ENCODE results near the gene EPHX1.

EPHX1 gene

DNA sequence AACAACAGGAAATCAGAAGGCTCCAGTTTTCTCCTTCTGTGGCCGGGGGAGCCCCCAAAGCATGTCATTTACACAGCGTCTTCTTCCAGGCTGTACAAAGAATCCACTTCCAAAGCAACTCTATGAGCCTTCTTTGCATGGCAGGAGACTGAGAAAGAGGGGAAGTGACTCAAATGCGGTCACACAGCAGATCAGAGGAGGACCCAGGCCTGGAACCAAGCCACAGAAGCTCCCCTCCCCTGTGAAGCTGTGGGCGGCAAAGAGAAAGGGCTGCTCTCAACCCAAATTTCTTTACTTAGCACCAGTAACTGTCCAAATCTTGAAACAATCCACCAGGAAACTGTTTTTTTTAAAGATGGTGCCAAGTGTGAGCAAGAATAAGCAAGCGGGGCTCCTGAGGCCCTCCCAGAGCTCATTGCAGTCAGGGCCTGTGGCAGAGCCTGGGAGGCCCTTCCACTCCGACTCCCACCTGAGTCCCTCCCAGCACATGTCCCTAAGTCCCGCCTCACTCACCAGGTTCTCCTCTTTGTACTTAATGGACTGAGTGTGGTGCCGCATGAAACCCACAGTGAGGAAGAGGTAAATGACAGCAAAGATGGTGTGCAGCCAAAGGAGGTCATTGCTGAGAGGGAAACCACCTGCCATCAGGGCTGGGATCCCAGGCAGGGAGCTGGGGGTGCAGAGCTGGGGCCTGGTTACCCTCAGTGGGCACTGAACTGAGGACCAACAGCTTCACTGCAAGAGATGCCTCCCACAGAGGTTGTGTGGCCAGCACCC lies 56.3 kb downstream of the EPHX1 start:
- DNase-seq = no peak

GRCh38 chr1:225866981-225867380 lies 57.1 kb downstream of the EPHX1 start:
- DNase-seq = no peak

DNA sequence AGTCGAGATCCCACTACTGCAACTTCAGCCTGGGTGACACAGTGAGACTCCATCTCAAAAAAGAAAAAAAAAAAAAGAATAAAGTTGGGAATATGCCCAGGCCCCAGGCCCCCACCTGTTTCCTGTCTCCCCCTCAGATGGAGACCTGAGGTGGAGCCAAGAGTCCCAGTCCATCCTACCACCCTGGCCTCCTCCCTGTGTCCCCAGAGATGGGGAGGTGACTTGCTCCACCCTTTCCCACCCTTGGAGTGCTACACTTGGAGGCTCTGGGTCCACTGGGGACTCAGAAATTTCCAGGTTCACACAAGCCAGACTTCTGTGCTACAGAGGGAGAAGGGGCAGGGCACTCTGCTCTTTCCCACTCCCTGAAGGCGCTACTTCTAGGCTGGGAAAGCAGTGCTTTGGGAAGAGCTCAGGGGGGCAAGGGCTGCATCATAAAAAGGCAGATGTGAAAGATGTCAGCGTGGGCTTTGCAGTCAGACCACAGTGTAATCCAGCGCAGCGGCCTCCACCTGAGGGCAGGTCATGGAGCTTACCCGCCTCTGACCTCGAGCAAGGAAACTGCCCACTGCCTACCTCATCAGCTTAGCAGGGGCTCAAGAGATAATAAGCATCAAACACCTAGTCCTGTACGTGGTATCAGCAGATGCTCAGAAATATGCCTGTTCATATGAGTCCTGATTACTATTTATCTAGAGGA lies 58.9 kb downstream of the EPHX1 start:
- DNase-seq = no peak

DNA sequence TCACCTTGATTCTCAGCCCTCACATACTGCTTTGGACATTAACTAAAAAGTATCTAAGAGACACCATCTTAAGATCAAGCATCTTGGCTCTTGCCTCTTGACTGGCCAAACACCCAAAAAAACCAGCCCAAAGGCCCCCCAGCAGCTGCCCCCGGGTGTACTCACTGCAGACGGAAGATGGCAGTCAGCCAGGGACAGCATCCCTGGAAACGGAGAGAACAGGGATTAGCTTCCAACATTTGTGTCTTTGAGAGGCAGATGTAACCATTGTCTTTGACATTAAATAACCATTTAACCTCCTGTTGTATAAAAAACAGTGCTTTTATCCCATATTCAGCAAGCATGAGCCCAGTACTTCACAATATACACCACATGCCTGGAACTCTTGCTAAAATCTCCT lies 61.0 kb downstream of the EPHX1 start:
- no peak for DNase-seq

- no peak for DNase-seq
Measured at GRCh38 chr1:225871359-225872074, 61.6 kb downstream of the EPHX1 start.

DNA sequence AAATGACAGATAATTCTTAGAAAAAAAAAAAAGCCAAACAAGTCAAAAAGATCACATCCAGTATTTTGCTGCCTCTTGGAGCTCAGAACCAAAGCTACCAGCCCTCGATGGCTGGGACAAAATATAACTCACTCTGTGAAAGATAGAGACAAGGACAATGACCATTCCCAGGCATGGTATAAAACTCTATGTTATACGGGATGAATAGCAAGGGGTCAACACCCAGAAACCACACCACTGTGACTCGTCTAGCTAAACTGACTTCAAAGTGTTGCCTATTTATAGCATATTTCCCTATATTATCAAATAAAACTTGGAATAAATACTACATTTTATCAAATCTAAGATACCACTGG lies 62.1 kb downstream of the EPHX1 start:
- DNase-seq = no peak

DNA sequence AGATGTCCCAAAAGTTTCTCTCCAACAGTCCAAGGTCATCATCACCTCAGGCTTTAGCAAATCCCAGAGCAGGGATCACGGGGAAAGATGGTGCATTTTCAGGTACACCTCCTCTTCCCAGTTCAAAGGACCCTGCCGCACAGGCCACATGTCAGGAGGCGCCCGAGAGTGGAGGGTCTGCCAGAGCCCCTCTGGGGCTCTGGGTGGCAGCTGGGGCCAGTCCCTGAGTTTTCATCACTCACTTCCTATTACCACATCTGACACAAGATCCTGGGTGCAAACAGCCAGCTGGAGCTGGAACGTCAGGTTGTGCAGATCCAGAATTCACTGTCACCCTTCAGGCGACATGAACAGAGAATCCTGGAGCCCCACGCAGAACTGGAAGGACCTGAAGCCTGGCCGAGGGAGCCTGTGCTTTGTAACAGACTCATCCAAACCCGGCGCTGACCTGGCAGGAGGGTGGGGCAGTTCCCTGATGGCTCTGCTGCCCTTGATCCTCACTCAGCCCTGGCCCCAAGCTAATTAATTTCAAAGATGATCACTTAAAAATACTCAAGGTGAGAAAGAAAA lies 63.4 kb downstream of the EPHX1 start:
- DNase-seq = no peak

GRCh38 chr1:225874431-225874830 lies 64.5 kb downstream of the EPHX1 start:
- no peak for DNase-seq

GRCh38 chr1:225875044-225875815 lies 65.3 kb downstream of the EPHX1 start:
- DNase-seq = no peak

- no peak for DNase-seq
Measured at GRCh38 chr1:225876900-225877510, 67.1 kb downstream of the EPHX1 start.

- no peak for DNase-seq
Measured at GRCh38 chr1:225877580-225877979, 67.7 kb downstream of the EPHX1 start.

- no peak for DNase-seq
Measured at GRCh38 chr1:225878282-225878681, 68.4 kb downstream of the EPHX1 start.

DNA sequence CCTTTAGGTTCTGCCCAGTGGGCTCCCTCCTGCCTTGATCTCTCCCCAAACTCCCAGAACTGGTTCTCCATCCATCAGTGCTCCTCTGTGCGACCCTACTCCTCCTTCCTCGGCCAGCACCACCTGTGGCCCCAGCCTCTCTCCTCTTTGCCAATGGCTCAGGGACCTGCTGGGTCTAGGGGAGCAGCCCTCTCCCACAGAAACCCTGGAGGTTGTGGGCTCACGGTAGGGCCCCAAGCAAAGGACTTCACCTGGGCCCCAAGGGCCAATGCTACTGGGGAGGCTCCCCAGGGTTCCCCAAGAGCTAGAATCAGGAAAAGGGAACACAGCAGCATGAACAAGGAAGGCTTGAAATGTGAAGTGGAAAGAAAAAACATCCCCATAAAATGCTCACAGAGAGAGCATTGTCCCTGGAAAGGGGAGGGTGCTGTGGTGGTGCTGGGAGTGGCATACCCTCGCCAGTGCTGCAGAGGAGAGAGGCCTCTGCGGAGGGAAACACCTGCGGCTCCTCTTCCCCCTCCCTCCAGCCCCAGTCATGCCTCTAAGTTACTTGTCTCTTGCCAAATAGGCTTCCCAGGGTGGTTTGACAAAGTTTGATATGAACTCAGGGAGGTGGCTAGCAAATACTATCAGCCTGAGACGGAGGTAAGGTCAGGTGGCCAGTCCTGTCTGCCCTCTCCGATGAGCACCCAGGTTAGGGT lies 69.7 kb downstream of the EPHX1 start:
- DNase-seq = peak; percentile 31

- DNase-seq = peak; percentile 26
Measured at GRCh38 chr1:225880222-225880588, 70.3 kb downstream of the EPHX1 start.

DNA sequence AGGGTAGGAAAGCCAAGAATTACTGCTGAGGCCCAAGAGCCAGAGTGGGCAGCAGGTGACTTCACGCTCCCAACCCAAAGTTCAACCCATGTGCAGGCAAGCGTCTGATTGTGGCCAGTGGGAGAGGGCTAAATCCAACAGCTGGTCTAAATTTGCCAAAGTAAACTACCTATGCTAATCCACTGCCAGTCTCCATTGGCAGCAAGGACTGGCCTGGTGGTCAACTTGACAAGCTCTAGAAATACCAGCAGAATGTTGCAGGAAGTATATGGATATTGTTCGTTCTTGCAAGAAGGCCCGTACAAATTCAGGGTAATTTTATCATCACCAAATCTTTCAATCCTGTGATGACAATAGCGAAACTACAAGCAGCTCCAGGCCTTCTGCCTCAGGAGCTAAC lies 70.7 kb downstream of the EPHX1 start:
- no peak for DNase-seq

- DNase-seq = no peak
Measured at GRCh38 chr1:225881081-225881958, 71.4 kb downstream of the EPHX1 start.

- no peak for DNase-seq
Measured at GRCh38 chr1:225881959-225882693, 72.2 kb downstream of the EPHX1 start, which contains the start of gene TMEM63A. Gene TMEM63A, minus strand, starts transcription at chr1:225882380. Its CDS starts 4,800 bp downstream, at chr1:225877580.

DNA sequence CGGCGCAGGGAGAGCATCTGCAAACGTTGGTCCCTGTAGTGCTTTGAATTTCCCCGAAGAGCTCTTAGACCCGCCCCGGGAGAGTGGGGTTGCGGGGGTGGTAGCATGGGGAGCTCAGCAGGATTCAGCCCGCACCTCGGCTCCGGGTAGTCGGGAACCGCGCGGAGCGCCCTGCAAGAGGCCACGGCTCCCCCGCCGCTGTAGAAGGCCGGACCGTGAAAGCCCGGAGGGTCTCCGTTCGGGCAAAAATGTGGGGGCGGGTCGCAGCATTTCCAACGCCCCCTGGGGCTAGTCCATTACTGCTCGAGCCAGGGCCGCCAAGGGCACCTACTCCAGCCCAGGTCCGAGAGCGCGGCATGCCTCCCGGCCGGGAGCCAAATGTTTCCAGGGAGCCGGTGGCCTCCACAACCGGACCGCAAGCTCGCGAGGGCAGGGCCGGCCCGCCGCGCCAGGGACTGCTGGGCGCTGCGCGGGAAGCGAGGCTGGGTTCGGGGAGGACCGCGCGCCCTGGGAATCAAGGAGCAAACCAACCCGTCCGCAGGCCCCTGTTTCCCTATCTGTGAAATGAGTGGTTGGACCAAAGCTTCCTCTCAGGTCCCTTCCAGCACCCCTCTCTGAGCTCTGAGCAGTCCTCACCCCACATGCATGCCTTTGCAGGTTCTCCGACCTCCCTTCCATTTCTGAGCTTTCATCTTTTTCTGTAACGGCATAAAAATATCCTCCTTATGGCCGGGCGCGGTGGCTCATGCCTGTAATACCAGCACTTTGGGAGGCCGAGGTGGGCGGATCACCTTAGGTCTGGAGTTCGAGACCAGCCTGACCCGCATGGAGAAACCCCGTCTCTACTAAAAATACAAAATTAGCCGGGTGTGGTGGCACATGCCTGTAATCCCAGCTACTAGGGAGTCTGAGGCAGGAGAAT lies 73.0 kb downstream of the EPHX1 start:
- DNase-seq = no peak

Measured in NCI-H510A (cell line).